ENCODE data around the gene BHLHA9.

DNA sequence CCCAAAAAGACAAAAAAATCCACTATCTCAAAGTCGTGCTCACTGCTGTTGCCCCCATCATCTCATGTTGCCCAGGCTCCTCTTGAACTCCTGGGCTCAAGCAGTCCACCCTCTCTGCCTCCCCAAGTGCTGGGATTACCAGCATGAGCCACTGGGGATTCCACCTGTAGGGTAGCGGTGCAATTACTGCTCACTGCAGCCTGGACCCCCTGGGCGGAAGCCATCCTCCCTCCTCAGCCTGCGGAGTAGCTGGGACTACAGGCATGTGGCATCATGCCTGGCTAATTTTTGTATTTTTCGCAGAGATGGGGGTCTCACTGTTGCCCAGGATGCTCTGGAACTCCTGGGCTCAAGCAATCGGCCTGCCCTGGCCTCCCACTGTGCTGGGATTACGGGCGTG lies 37.9 kb upstream of the BHLHA9 start:
- TF ChIP-seq, protein P1, sequence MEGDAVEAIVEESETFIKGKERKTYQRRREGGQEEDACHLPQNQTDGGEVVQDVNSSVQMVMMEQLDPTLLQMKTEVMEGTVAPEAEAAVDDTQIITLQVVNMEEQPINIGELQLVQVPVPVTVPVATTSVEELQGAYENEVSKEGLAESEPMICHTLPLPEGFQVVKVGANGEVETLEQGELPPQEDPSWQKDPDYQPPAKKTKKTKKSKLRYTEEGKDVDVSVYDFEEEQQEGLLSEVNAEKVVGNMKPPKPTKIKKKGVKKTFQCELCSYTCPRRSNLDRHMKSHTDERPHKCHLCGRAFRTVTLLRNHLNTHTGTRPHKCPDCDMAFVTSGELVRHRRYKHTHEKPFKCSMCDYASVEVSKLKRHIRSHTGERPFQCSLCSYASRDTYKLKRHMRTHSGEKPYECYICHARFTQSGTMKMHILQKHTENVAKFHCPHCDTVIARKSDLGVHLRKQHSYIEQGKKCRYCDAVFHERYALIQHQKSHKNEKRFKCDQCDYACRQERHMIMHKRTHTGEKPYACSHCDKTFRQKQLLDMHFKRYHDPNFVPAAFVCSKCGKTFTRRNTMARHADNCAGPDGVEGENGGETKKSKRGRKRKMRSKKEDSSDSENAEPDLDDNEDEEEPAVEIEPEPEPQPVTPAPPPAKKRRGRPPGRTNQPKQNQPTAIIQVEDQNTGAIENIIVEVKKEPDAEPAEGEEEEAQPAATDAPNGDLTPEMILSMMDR (IDR thresholded peaks at IDR 0.05 in 4 of 5, conservative IDR thresholded peaks at IDR 0.05 in 1 of 5), result no peak
- no peak for TF ChIP-seq POLR2A (IDR thresholded peaks at IDR 0.05)

Measured in gastrocnemius medialis (tissue), 4 donors.